ENCODE measurements around the gene CHD3.
"Not testable (repeated sequence)": the region's sequence is repeated elsewhere in the genome, so short reads cannot be mapped to it uniquely, and the experiment has no call there.

GRCh38 chr17:7864384-7864783 lies 24.2 kb upstream of the CHD3 start:
- not testable (repeated sequence) for TF ChIP-seq CTCF (IDR thresholded peaks at IDR 0.05); POLR2AphosphoS5 (IDR thresholded peaks at IDR 0.05; ENCODE audit: insufficient read depth in 1 of 2, low read depth in 1 of 2); POLR2A (IDR thresholded peaks at IDR 0.05)

Measured in vagina (tissue), 2 donors.